Coronary artery (tissue), 2 donors: Measurements from ENCODE around the gene DMBT1.

Source experiments
- DNase-seq: peaks from one replicate; pipeline ENCODE4 v3.0.0-alpha.2; 2017; ENCODE audit warnings: low spot score
- H3K27ac ChIP-seq, 2 donors: fragments of 200-600 bp; sonication (generic); one replicate each; pipeline ENCODE4 v1.5.1; 2016 to 2019
- H3K4me3 ChIP-seq: fragments of 200-600 bp; sonication (generic); 2 replicates; pipeline ENCODE4 v1.5.1; 2016; ENCODE audit warnings: mild to moderate bottlenecking, moderate library complexity
- CTCF ChIP-seq: fragments of 200-600 bp; sonication (generic); IDR thresholded peaks from one replicate; pipeline ENCODE4 v1.5.1; 2019; ENCODE audit warnings: antibody characterized with exemption

The DMBT1 gene

DNA sequence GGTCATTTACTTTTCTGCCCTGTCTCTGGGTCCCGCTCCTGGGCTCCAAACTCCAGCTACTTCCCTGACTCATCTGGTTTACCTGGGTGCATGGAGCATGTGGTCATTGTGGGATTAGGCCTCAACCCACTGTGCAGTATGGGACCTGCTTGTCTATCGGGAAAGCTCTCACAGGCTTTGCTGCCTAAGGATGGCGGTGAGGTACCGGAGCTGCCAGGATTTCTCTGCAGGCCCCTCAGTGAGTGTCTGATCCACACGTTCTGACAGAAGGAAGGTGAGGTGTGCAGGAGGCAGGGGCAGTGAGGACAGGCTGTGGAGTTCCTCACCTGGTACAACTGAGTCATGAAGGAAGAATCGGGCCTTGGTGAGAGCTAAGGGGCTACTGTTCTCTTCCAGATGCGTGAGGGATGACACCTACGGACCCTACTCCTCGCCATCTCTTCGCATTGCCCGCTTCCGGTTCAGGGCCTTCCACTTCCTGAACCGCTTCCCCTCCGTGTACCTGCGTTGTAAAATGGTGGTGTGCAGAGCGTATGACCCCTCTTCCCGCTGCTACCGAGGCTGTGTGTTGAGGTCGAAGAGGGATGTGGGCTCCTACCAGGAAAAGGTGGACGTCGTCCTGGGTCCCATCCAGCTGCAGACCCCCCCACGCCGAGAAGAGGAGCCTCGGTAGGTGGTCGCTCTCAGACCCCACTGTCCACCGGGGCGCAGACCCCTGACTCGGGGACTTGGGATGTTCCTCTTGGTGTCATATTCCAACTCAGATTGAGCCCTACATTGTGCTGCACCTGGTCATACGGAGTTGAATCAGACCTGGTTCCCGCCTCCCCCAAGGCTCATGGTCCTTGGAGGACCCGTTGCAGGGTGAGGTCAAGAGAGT, 82.4 kb downstream of the DMBT1 start:
- Histone ChIP-seq H3K4me3 (no peak overlapping the region), H3K27ac (no peak overlapping the region)
- no peak for TF ChIP-seq CTCF
- DNase-seq = no peak

GRCh38 chr10:122643931-122644534, 83.5 kb downstream of the DMBT1 start:
- TF ChIP-seq CTCF = no peak
- no peak for DNase-seq
- Histone ChIP-seq H3K4me3 (no peak overlapping the region), H3K27ac (no peak overlapping the region)

GRCh38 chr10:122646511-122647382, 86.2 kb downstream of the DMBT1 start:
- Histone ChIP-seq H3K27ac (no peak overlapping the region), H3K4me3 (no peak overlapping the region)
- peak; percentile 54 for DNase-seq
- TF ChIP-seq CTCF = no peak

DNA sequence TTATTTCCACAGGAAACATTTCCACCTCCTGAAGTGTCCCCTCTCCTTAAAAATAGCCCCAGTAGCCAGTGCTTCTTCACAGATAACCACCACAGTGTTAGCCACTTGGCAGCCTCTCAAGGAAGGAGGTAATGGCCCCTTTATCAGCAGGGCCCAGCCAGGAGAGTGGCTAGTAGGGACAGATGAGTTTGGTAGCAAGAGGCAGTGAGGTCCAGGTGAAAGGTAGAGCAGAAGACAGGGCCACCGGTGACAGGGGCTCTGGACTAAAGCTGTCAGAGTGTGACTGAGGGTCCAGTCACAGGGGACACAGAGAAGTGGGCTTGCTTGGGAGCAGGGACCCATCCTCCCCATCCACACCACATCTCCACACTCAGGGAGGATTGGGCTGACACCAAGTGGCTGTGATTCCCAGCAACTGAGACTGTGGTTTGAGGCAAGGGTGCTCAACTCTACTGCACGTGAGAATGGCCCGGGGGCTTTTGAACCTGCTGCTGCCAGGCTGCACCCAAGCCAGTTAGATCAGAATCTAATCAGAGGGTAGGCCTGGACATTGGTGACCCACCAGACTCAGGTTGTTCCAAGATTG, 86.9 kb downstream of the DMBT1 start:
- no peak overlapping the region for H3K27ac ChIP-seq
- no peak overlapping the region for H3K4me3 ChIP-seq
- TF ChIP-seq CTCF = no peak
- peak; percentile 55 for DNase-seq

DNA sequence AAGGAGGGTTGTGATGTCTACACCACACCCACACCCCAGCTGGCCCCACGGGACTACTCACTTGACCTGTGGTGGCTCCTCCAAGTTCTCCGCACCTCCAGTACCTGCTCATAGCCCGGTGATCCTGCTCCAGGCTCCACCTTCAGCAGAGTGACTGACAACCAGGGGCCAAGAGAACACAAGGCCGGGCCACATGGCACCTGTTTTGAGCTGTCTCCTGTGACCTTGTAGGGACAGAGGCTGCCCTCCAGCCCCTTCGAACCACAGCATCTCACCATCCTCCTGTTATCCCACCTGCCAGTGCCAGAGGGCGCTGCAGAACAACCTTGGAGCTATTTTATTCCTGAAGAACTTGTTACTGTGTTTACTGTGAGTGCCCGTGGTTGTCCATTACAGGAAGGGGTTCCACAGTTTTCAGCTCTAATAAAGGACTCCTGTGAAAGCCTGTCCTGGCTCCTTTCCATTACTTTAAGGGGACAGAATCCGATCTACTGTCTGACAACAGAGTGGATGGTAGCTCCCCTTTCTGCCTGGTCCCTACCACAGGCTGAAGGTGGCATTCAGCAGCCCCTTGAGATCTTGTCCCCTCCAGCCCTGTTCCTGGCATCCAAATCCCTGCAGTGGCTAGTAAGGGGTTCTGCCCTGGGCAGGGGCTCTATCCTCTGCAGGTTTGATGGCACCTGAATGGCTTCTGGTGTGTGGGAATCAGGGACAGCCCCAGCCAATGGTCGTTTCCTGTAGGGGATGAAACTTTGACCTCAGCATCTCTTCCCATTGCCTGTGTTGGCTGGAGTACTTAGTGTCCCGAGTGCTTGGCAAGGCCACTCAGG, 88.3 kb downstream of the DMBT1 start:
- peak; percentile 16 for TF ChIP-seq CTCF
- peak; percentile 57 for DNase-seq
- Histone ChIP-seq H3K4me3 (no peak overlapping the region), H3K27ac (no peak overlapping the region)

DNA sequence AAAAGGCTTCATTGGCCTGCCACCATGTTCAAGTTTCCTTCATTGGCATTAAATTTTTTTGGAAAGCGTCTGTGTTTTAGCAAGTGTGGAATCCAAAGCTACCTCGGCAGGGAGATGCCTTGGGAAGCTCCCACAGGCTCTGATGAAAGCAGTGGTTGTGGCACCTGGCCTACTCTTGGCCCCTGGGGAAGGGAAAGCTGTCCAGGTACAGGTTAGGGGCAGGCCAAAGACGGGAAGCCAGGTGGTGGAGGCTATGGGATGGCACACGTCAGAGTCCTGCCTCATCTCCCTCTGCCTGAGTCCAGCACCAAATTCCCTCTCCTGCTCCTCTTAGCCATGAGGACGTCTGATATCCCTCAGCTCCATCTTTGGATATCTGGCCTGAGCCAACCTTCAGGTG, 89.3 kb downstream of the DMBT1 start:
- Histone ChIP-seq H3K4me3 (no peak overlapping the region), H3K27ac (no peak overlapping the region)
- TF ChIP-seq CTCF = no peak
- peak; percentile 54 for DNase-seq
